Measurements from ENCODE around the gene CMTM7. TPM values are rescaled to one million over a fixed set of nuclear protein-coding genes. Genes with fewer than 3 reads are reported as not detected.

Gene CMTM7
- total and polyA plus RNA-seq, 2 of the 8 experiments (the other 6 are each of a cell fraction or from before 2014, with no cell fraction given): 33.3 to 65.8 TPM

GRCh38 chr3:32424581-32425250 lies 33.1 kb downstream of the CMTM7 start (continued):
- TF ChIP-seq ATF2 (IDR thresholded peaks at IDR 0.05; ENCODE audit: low read length) (no peak), EGR1 (IDR thresholded peaks at IDR 0.05; ENCODE audit: borderline replicate concordance, low read depth, low read length) (no peak), JUN (IDR thresholded peaks at IDR 0.05; ENCODE audit: low read depth, low read length) (no peak)
